Neutrophil (primary cell): ENCODE measurements around the gene RASA2.

Experiments used
- H3K27ac ChIP-seq: fragments of 200-600 bp; sonication (generic); 2 replicates; pipeline ENCODE4 v1.5.1; 2016; ENCODE audit warnings: mild to moderate bottlenecking, moderate library complexity
- H3K27me3 ChIP-seq: fragments of 200-600 bp; sonication (generic); 2 replicates; pipeline ENCODE4 v1.6.0; 2016; ENCODE audit warnings: mild to moderate bottlenecking
- H3K36me3 ChIP-seq: fragments of 200-600 bp; sonication (generic); 2 replicates; pipeline ENCODE4 v1.5.1; 2017
- H3K4me1 ChIP-seq, 2 experiments: fragments of 200-600 bp in 1 of 2; sonication (generic) in 1 of 2; 1 replicate in 1 of 2; 2 replicates in 1 of 2; pipeline versions ENCODE4 v1.5.1 to v1.6.1; 2013 to 2016; ENCODE audit warnings: low read depth in 1 of 2, low read length in 1 of 2, mild to moderate bottlenecking in 1 of 2, moderate library complexity in 1 of 2; ENCODE audit not compliant: control insufficient read depth in 1 of 2, insufficient read depth in 1 of 2
- H3K4me3 ChIP-seq, 2 experiments: fragments of 200-600 bp in 1 of 2; sonication (generic) in 1 of 2; 1 replicate in 1 of 2; 2 replicates in 1 of 2; pipeline ENCODE4 v1.5.1; 2013 to 2016; ENCODE audit warnings: low read depth in 1 of 2, low read length in 1 of 2, mild to moderate bottlenecking in 1 of 2, moderate library complexity in 1 of 2
- H3K9me3 ChIP-seq: fragments of 200-600 bp; sonication (generic); 2 replicates; pipeline ENCODE4 v1.5.1; 2016
- TF ChIP-seq, protein P1 (sequence below): fragments of 200-600 bp; sonication (generic); IDR thresholded peaks from 2 replicates; pipeline ENCODE4 v1.5.1; 2016; ENCODE audit warnings: antibody characterized with exemption

RASA2 gene

DNA sequence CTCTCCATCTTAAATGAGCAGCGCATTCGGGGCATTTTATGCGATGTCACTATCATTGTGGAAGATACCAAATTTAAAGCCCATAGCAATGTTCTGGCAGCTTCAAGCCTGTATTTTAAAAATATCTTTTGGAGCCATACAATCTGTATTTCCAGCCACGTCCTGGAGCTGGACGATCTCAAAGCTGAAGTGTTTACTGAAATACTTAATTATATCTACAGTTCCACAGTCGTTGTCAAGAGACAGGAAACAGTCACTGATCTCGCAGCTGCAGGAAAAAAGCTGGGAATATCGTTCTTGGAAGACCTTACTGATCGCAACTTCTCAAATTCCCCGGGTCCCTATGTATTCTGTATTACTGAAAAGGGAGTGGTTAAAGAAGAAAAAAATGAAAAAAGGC is 44.4 kb upstream of the RASA2 start:
- Histone ChIP-seq H3K27ac (no peak overlapping the region), H3K4me1 (peaks cover 20% of the 10 kb centered on the region in 2 experiments), H3K27me3 (no peaks in the 10 kb centered on the region), H3K9me3 (no peaks in the 10 kb centered on the region), H3K4me3 (no peak overlapping the region), H3K36me3 (peaks cover 22% of the 10 kb centered on the region)
- TF ChIP-seq, protein P1, sequence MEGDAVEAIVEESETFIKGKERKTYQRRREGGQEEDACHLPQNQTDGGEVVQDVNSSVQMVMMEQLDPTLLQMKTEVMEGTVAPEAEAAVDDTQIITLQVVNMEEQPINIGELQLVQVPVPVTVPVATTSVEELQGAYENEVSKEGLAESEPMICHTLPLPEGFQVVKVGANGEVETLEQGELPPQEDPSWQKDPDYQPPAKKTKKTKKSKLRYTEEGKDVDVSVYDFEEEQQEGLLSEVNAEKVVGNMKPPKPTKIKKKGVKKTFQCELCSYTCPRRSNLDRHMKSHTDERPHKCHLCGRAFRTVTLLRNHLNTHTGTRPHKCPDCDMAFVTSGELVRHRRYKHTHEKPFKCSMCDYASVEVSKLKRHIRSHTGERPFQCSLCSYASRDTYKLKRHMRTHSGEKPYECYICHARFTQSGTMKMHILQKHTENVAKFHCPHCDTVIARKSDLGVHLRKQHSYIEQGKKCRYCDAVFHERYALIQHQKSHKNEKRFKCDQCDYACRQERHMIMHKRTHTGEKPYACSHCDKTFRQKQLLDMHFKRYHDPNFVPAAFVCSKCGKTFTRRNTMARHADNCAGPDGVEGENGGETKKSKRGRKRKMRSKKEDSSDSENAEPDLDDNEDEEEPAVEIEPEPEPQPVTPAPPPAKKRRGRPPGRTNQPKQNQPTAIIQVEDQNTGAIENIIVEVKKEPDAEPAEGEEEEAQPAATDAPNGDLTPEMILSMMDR = no peak

DNA sequence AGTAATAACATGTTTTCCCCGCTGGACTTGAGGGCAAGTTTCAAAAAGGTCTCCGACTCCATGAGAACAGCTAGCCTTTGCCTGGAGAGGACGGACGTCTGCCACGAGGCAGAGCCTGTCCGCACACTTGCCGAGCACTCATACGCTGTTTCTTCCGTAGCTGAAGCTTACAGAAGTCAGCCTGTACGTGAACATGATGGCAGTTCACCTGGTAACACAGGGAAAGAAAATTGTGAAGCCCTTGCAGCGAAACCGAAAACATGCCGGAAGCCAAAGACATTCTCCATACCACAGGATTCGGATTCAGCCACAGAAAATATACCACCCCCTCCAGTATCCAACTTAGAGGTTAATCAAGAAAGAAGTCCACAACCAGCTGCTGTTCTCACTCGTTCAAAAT is 43.9 kb upstream of the RASA2 start:
- Histone ChIP-seq H3K27me3 (no peaks in the 10 kb centered on the region), H3K27ac (no peak overlapping the region), H3K9me3 (no peaks in the 10 kb centered on the region), H3K4me1 (peaks cover 20% of the 10 kb centered on the region in 2 experiments), H3K36me3 (peaks cover 22% of the 10 kb centered on the region), H3K4me3 (no peak overlapping the region)
- TF ChIP-seq, protein P1 = no peak

DNA sequence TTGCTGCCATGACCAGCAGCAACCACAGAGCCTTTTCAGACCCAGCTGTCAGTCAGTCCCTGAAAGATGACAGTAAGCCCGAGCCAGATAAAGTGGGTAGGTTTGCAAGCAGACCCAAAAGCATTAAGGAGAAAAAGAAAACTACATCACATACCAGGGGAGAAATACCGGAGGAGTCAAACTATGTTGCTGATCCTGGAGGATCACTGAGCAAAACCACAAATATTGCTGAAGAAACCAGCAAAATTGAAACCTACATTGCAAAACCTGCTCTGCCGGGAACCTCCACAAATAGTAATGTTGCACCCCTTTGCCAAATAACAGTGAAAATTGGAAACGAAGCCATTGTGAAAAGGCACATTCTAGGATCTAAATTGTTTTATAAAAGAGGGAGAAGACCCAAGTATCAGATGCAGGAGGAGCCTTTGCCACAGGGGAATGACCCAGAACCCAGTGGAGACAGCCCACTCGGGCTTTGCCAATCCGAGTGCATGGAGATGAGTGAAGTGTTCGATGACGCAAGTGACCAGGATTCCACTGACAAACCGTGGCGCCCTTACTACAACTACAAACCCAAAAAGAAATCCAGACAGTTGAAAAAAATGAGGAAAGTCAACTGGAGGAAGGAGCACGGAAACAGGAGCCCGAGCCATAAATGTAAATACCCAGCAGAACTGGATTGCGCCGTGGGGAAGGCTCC is 42.1 kb upstream of the RASA2 start:
- Histone ChIP-seq H3K36me3 (peaks cover 16% of the 10 kb centered on the region), H3K4me3 (no peak overlapping the region), H3K9me3 (no peaks in the 10 kb centered on the region), H3K4me1 (peaks cover 20% of the 10 kb centered on the region in 2 experiments), H3K27me3 (no peaks in the 10 kb centered on the region), H3K27ac (no peak overlapping the region)
- TF ChIP-seq, protein P1 = no peak

DNA sequence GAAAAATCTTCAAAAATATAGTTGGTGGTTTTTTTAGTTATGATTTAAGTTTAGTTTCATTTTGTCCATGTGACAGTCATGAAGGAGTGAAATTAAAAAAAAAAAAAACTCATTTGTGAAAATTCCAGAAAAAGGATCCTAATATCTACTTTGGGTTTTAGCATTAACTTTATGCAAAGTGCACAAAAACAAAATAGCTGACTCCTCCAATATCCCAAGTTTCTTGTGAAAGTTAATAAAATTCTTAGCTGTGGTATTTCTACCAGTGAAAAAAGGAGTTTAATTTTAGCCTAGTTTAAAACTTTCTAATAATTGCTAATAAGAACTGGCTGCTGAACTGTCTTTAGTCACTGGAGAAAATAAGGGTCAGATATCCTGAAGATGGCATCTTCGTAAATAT is 40.8 kb upstream of the RASA2 start:
- H3K4me1 ChIP-seq = peaks cover 20% of the 10 kb centered on the region in 2 experiments
- H3K27me3 ChIP-seq = no peaks in the 10 kb centered on the region
- no peaks in the 10 kb centered on the region for H3K9me3 ChIP-seq
- H3K4me3 ChIP-seq = no peak overlapping the region
- H3K27ac ChIP-seq = no peak overlapping the region
- TF ChIP-seq, protein P1 = no peak
- H3K36me3 ChIP-seq = peaks cover 16% of the 10 kb centered on the region

DNA sequence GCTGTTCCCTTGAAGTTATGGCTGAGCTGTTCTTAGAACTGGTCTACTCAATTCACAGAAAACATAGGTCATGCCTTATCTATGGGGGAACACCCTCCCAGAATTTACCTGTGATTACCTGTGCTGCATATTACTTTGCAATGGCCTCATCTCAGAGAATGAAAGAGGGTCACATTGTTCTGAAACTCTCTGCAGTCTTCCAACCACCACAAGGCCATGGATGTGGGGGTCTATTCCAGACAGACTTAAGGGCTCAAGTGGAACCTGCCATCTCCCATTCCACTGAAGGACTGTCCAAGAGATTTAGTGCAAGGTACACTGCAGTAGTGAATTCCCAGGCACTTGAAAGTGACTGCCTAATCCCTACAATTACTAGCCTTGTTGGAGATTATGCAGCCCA is 40.1 kb upstream of the RASA2 start:
- TF ChIP-seq, protein P1 = no peak
- Histone ChIP-seq H3K27me3 (no peaks in the 10 kb centered on the region), H3K36me3 (peaks cover 16% of the 10 kb centered on the region), H3K4me3 (no peak overlapping the region), H3K9me3 (no peaks in the 10 kb centered on the region), H3K27ac (no peak overlapping the region), H3K4me1 (peaks cover 14 to 17% of the 10 kb centered on the region in 2 experiments)
